Tibial nerve (tissue), 4 donors: ENCODE measurements around the gene SLN. TPM values are rescaled to one million over a fixed set of nuclear protein-coding genes. Genes with fewer than 3 reads are reported as not detected.

Experiments
- DNase-seq, 2 donors: peaks; one replicate each; pipeline ENCODE4 v3.0.0-alpha.2; 2019; ENCODE audit warnings: low spot score in 2 of 2
- H3K27ac ChIP-seq, 4 donors: fragments of 200-600 bp; sonication (generic) in 3 of 4; one replicate each; pipeline ENCODE4 v1.5.1; 2017 to 2019; ENCODE audit warnings: mild to moderate bottlenecking in 1 of 4
- H3K27me3 ChIP-seq, 2 donors: fragments of 200-600 bp; sonication (generic) in 1 of 2; one replicate each; pipeline versions ENCODE4 v1.5.1 to v1.6.0; 2017 to 2019
- H3K36me3 ChIP-seq, 3 donors: fragments of 200-600 bp; sonication (generic); one replicate each; pipeline ENCODE4 v1.5.1; 2018 to 2019
- H3K4me1 ChIP-seq, 4 donors: fragments of 200-600 bp; sonication (generic) in 3 of 4; one replicate each; pipeline ENCODE4 v1.5.1; 2017 to 2019
- H3K4me3 ChIP-seq, 4 donors: fragments of 200-600 bp; sonication (generic) in 3 of 4; one replicate each; pipeline ENCODE4 v1.5.1; 2017 to 2019; ENCODE audit warnings: mild to moderate bottlenecking in 1 of 4, moderate library complexity in 1 of 4
- H3K9me3 ChIP-seq, 4 donors: fragments of 200-600 bp; sonication (generic) in 3 of 4; one replicate each; pipeline ENCODE4 v1.5.1; 2017 to 2019
- CTCF ChIP-seq, 5 experiments: fragments of 200-600 bp in 3 of 5; fragments of 450-650 bp in 2 of 5; sonication (generic) in 3 of 5; IDR thresholded peaks; one replicate each; pipeline ENCODE4 v1.5.1; 2016 to 2019; ENCODE audit warnings: antibody characterized with exemption in 5 of 5, mild to moderate bottlenecking in 3 of 5, moderate library complexity in 2 of 5
- EP300 ChIP-seq, 2 donors: sonication (generic); formaldehyde crosslinking; IDR thresholded peaks; one replicate each; pipeline ENCODE4 v1.6.1; 2017; ENCODE audit warnings: antibody characterized with exemption in 2 of 2, mild to moderate bottlenecking in 1 of 2
- POLR2A ChIP-seq, 2 donors: fragments of 450-650 bp; IDR thresholded peaks; one replicate each; pipeline ENCODE4 v1.6.1; 2017; ENCODE audit warnings: antibody characterized with exemption in 2 of 2, mild to moderate bottlenecking in 2 of 2, moderate library complexity in 2 of 2
- WGBS, 2 donors: methylation state at CpG; one replicate each; pipeline ENCODE4 v1.1.5; 2018; 5-methylcytosine and 5-hydroxymethylcytosine counted together
- total RNA-seq, 4 donors: library from RNA; depleted of rRNA; stranded (reverse); fragments of >200 nt; gene quantifications; one replicate each; pipeline ENCODE4 v1.1.0, GENCODE V29; 2016

The SLN gene
- total RNA-seq, 4 donors from 2014 or later, result 1.5 to 7.5 TPM; not detected in 2

DNA sequence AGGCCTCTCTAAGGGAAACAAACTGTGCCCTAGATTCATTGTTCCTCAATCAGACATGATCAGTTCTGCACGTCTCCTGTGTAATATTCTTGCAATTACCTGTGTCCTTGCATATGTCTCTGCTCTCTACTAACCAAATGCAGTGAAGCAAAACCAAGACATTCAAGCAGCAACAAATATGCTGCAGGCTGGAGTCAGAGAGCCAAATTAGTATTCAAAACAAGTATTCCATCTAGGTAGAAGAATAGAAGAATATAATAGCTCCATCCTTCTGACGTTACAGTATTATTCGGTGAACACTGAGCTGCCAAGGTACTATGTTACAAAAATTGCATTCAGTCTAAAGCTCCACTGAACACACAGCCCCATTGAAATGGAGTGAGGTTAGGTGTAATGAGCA lies 51.8 kb downstream of the SLN start:
- H3K36me3 ChIP-seq, result no peaks in the 10 kb centered on the region
- WGBS, 2 donors, result 88 to 92% methylated on average over 3 of the region's 3 CpGs
- H3K27me3 ChIP-seq, result no peaks in the 10 kb centered on the region
- H3K9me3 ChIP-seq, result no peaks in the 10 kb centered on the region
- DNase-seq, result no peak
- no peak overlapping the region for H3K27ac ChIP-seq
- TF ChIP-seq POLR2A (IDR thresholded peaks at IDR 0.05) (no peak), EP300 (IDR thresholded peaks at IDR 0.05) (no peak), CTCF (IDR thresholded peaks at IDR 0.05) (no peak)
- peaks cover 0 to 6% (median 0%) of the 10 kb centered on the region in 4 donors for H3K4me1 ChIP-seq
- H3K4me3 ChIP-seq, result no peak overlapping the region

- H3K9me3 ChIP-seq, result no peaks in the 10 kb centered on the region
- no peaks in the 10 kb centered on the region for H3K36me3 ChIP-seq
- DNase-seq, result no peak
- no peak overlapping the region for H3K27ac ChIP-seq
- no peaks in the 10 kb centered on the region for H3K4me1 ChIP-seq
- H3K27me3 ChIP-seq, result no peaks in the 10 kb centered on the region
- TF ChIP-seq CTCF (IDR thresholded peaks at IDR 0.05), result no peak
- TF ChIP-seq POLR2A (IDR thresholded peaks at IDR 0.05), result no peak
- no peak for TF ChIP-seq EP300 (IDR thresholded peaks at IDR 0.05)
- no peak overlapping the region for H3K4me3 ChIP-seq
Observed at GRCh38 chr11:107659310-107659709, 52.5 kb downstream of the SLN start.

Other genes with a start within 250 kb of the SLN start
- gene ALKBH8, start 146.3 kb downstream of the SLN start, total RNA-seq, result 1 to 10 TPM; 3.6 to 6.3 (median 5.5) TPM
- 1 to 10 TPM in 2 of 4 donors, under 1 TPM in 2; 0.30 to 1.2 (median 0.85) TPM for gene ELMOD1, start 120.9 kb downstream of the SLN start, total RNA-seq
- gene SLC35F2, start 146.7 kb upstream of the SLN start, total RNA-seq, result 10 to 100 TPM in 1 of 4 donors, 1 to 10 TPM in 3; 3.7 to 15.5 (median 5.6) TPM
- 1 to 10 TPM in 2 of 4 donors, under 1 TPM in 1, not detected in 1; 0.63 to 2.4 (median 1.5) TPM for gene RAB39A, start 216.4 kb upstream of the SLN start, total RNA-seq